H1 (cell line): ENCODE measurements around the gene VPS52. TPM values are rescaled to one million over a fixed set of nuclear protein-coding genes. Genes with fewer than 3 reads are reported as not detected.

Experiments
- CTCF ChIA-PET: fragments of 300-600 bp; sonication (Branson Sonifier 250); formaldehyde crosslinking; loops from one replicate; lab custom pipeline; 2021; ENCODE audit not compliant: partially characterized antibody; lab: Charles Lee
- POLR2A ChIA-PET: fragments of 300-600 bp; sonication (Branson Sonifier 250); formaldehyde crosslinking; loops from one replicate; lab custom pipeline; 2021; ENCODE audit warnings: inconsistent platforms; ENCODE audit not compliant: partially characterized antibody; lab: Charles Lee
- DNase-seq, 2 experiments: peaks; one replicate each; pipeline versions ENCODE4 v3.0.0 to v3.0.0-alpha.2; 2010 to 2022; ENCODE audit warnings: low spot score in 2 of 2, low read depth in 1 of 2, mixed read lengths in 1 of 2
- FAIRE-seq: peaks from 2 replicates; lab custom pipeline; 2011; peaks lifted over from hg19 to GRCh38; lab: Jason Lieb, UNC
- H2AFZ ChIP-seq: 2 replicates; pipeline ENCODE4 v1.8.1; 2012; ENCODE audit warnings: low read length, inconsistent platforms
- H2AK5ac ChIP-seq: 2 replicates; pipeline ENCODE4 v1.6.1; 2013; ENCODE audit warnings: low read depth, low read length
- H2BK120ac ChIP-seq: replicated peaks from 2 replicates; pipeline ENCODE3; 2013; ENCODE audit warnings: low read depth, low read length, inconsistent platforms
- H2BK12ac ChIP-seq: 2 replicates; pipeline ENCODE4 v1.6.1; 2013; ENCODE audit warnings: low read depth, low read length
- H2BK15ac ChIP-seq: 2 replicates; pipeline ENCODE4 v1.6.1; 2013; ENCODE audit warnings: low read length
- H2BK20ac ChIP-seq: 2 replicates; pipeline ENCODE4 v1.6.1; 2013; ENCODE audit warnings: low read length
- H2BK5ac ChIP-seq: 2 replicates; pipeline ENCODE4 v1.6.1; 2013; ENCODE audit warnings: low read depth, low read length
- H3K14ac ChIP-seq: 2 replicates; pipeline ENCODE4 v1.6.1; 2013; ENCODE audit warnings: inconsistent platforms; ENCODE audit not compliant: insufficient read length
- H3K18ac ChIP-seq: 2 replicates; pipeline ENCODE4 v1.6.1; 2013; ENCODE audit warnings: low read length; ENCODE audit errors: extremely low read depth
- H3K23ac ChIP-seq: 2 replicates; pipeline ENCODE4 v1.6.1; 2013; ENCODE audit warnings: inconsistent platforms; ENCODE audit not compliant: insufficient read length
- H3K23me2 ChIP-seq: 2 replicates; pipeline ENCODE4 v1.6.1; 2013; ENCODE audit warnings: low read depth, low read length
- H3K27ac ChIP-seq: 2 replicates; pipeline ENCODE4 v1.6.1; 2011; ENCODE audit warnings: low read depth, low read length, inconsistent platforms
- H3K27me3 ChIP-seq, 4 experiments: replicated peaks in 1 of 4; 1 replicate in 1 of 4; 2 replicates in 3 of 4; pipeline versions ENCODE4 v1.6.1 to v1.8.1; 2011 to 2013; ENCODE audit warnings: low read length in 3 of 4, mild to moderate bottlenecking in 3 of 4, inconsistent platforms in 2 of 4, mixed read lengths in 2 of 4, moderate library complexity in 1 of 4; ENCODE audit not compliant: control insufficient read depth in 3 of 4, insufficient read depth in 3 of 4; ENCODE audit errors: extremely low read depth in 1 of 4
- H3K36me3 ChIP-seq, 4 experiments: 2 replicates each; pipeline versions ENCODE4 v1.6.1 to v1.8.1; 2011 to 2013; ENCODE audit warnings: mild to moderate bottlenecking in 4 of 4, low read length in 3 of 4, moderate library complexity in 2 of 4, control low read depth in 1 of 4, inconsistent platforms in 1 of 4; ENCODE audit not compliant: insufficient read depth in 4 of 4, control insufficient read depth in 2 of 4
- H3K4ac ChIP-seq: replicated peaks from 2 replicates; pipeline ENCODE3; 2013; ENCODE audit warnings: low read length, low read depth, mixed read lengths, inconsistent platforms; ENCODE audit not compliant: insufficient read length
- H3K4me1 ChIP-seq, 4 experiments: replicated peaks in 1 of 4; 1 replicate in 1 of 4; 2 replicates in 3 of 4; pipeline versions ENCODE4 v1.6.1 to v1.8.1; 2011 to 2013; ENCODE audit warnings: low read length in 3 of 4, inconsistent platforms in 2 of 4, mixed read lengths in 1 of 4; ENCODE audit not compliant: insufficient read depth in 4 of 4, control insufficient read depth in 3 of 4
- H3K4me2 ChIP-seq, 2 experiments: 2 replicates each; pipeline versions ENCODE4 v1.6.1 to v1.8.1; 2011 to 2013; ENCODE audit warnings: low read depth in 2 of 2, low read length in 2 of 2, control low read depth in 1 of 2, inconsistent platforms in 1 of 2, mild to moderate bottlenecking in 1 of 2; ENCODE audit not compliant: insufficient read depth in 1 of 2
- H3K4me3 ChIP-seq, 4 experiments: fragments of 200-600, 300-600 bp in 1 of 4; sonication (generic), shearing (Covaris generic), sonication (Bioruptor Twin) in 1 of 4; 2 replicates each; pipeline versions ENCODE4 v1.5.1 to v1.8.1; 2011 to 2016; ENCODE audit warnings: low read length in 4 of 4, low read depth in 3 of 4, control low read depth in 2 of 4, inconsistent platforms in 2 of 4, mild to moderate bottlenecking in 2 of 4, mixed read lengths in 1 of 4, moderate library complexity in 1 of 4; ENCODE audit not compliant: insufficient read depth in 2 of 4; ENCODE audit errors: extremely low read depth in 1 of 4
- H3K56ac ChIP-seq: replicated peaks from 2 replicates; pipeline ENCODE3; 2013; ENCODE audit warnings: low read depth, mild to moderate bottlenecking, mixed read lengths, low read length, inconsistent platforms; ENCODE audit not compliant: insufficient read length
- H3K79me1 ChIP-seq: 2 replicates; pipeline ENCODE4 v1.6.1; 2013; ENCODE audit warnings: low read depth, low read length, control low read depth
- H3K79me2 ChIP-seq, 2 experiments: 2 replicates each; pipeline versions ENCODE4 v1.6.1 to v1.8.1; 2012 to 2013; ENCODE audit warnings: low read length in 2 of 2, mild to moderate bottlenecking in 2 of 2, inconsistent platforms in 1 of 2; ENCODE audit not compliant: insufficient read depth in 2 of 2, control insufficient read depth in 1 of 2
- H3K9ac ChIP-seq, 4 experiments: replicated peaks in 1 of 4; 1 replicate in 1 of 4; 2 replicates in 3 of 4; pipeline versions ENCODE4 v1.6.1 to v1.8.1; 2011 to 2013; ENCODE audit warnings: low read depth in 3 of 4, low read length in 3 of 4, control low read depth in 2 of 4, mild to moderate bottlenecking in 2 of 4, moderate library complexity in 2 of 4, inconsistent platforms in 1 of 4; ENCODE audit errors: extremely low read depth in 1 of 4
- H3K9me3 ChIP-seq, 2 experiments: 2 replicates each; pipeline versions ENCODE4 v1.6.1 to v1.8.1; 2012 to 2013; ENCODE audit warnings: mild to moderate bottlenecking in 2 of 2, moderate library complexity in 2 of 2, control low read depth in 1 of 2, inconsistent platforms in 1 of 2, low read depth in 1 of 2, low read length in 1 of 2, mixed read lengths in 1 of 2; ENCODE audit not compliant: insufficient read depth in 2 of 2
- H4K20me1 ChIP-seq, 2 experiments: replicated peaks in 1 of 2; 2 replicates each; pipeline versions ENCODE3 to v1.8.1; 2011 to 2013; ENCODE audit warnings: inconsistent platforms in 2 of 2, low read length in 2 of 2, mild to moderate bottlenecking in 1 of 2; ENCODE audit not compliant: insufficient read depth in 2 of 2, control insufficient read depth in 1 of 2
- H4K5ac ChIP-seq: 2 replicates; pipeline ENCODE4 v1.6.1; 2013; ENCODE audit warnings: low read length, low read depth, mixed read lengths, inconsistent platforms; ENCODE audit not compliant: insufficient read length
- H4K8ac ChIP-seq: 2 replicates; pipeline ENCODE4 v1.8.0; 2013; ENCODE audit warnings: mild to moderate bottlenecking, moderate library complexity, low read length, inconsistent platforms; ENCODE audit not compliant: insufficient read depth; ENCODE audit errors: extremely low read depth
- H4K91ac ChIP-seq: replicated peaks from 2 replicates; pipeline ENCODE3; 2013; ENCODE audit warnings: low read length, mixed read lengths, inconsistent platforms; ENCODE audit not compliant: insufficient read length
- CTCF ChIP-seq, 3 experiments: IDR thresholded peaks; 1 replicate in 2 of 3; 2 replicates in 1 of 3; pipeline versions ENCODE4 v1.5.1 to v1.6.1; 2011; ENCODE audit warnings: low read length in 3 of 3, mild to moderate bottlenecking in 3 of 3, inconsistent platforms in 2 of 3, low read depth in 1 of 3, moderate library complexity in 1 of 3; ENCODE audit not compliant: insufficient read depth in 1 of 3; ENCODE audit errors: control extremely low read depth in 1 of 3
- EP300 ChIP-seq, 2 experiments: IDR thresholded peaks; 1 replicate in 1 of 2; 2 replicates in 1 of 2; pipeline ENCODE4 v1.6.1; 2011 to 2012; ENCODE audit warnings: low read depth in 2 of 2, low read length in 2 of 2, mild to moderate bottlenecking in 2 of 2, borderline replicate concordance in 1 of 2, inconsistent platforms in 1 of 2, moderate library complexity in 1 of 2
- GTF2F1 ChIP-seq: IDR thresholded peaks from 2 replicates; pipeline ENCODE4 v1.6.1; 2012; ENCODE audit warnings: low read depth, low read length, improper control_type of control experiment, borderline replicate concordance
- HDAC6 ChIP-seq: IDR thresholded peaks from one replicate; pipeline ENCODE4 v1.7.1; 2012; ENCODE audit warnings: low read depth, mild to moderate bottlenecking, inconsistent platforms, low read length, moderate library complexity
- KDM5A ChIP-seq: fragments of 200-600 bp; IDR thresholded peaks from 2 replicates; pipeline ENCODE4 v1.7.1; 2012; ENCODE audit warnings: mild to moderate bottlenecking, low read length, inconsistent platforms, mixed read lengths
- NRF1 ChIP-seq: IDR thresholded peaks from 2 replicates; pipeline ENCODE4 v1.6.1; 2011; ENCODE audit warnings: mild to moderate bottlenecking, low read depth, low read length, improper control_type of control experiment
- RAD21 ChIP-seq, 2 experiments: IDR thresholded peaks in 1 of 2; conservative IDR thresholded peaks in 1 of 2; 2 replicates each; pipeline ENCODE4 v1.6.1; 2011; ENCODE audit warnings: low read depth in 2 of 2, low read length in 2 of 2, improper control_type of control experiment in 1 of 2, inconsistent platforms in 1 of 2, mild to moderate bottlenecking in 1 of 2, moderate library complexity in 1 of 2
- SIRT6 ChIP-seq: IDR thresholded peaks from one replicate; pipeline ENCODE4 v1.7.1; 2012; ENCODE audit warnings: low read length, inconsistent platforms
- SRF ChIP-seq: IDR thresholded peaks from 2 replicates; pipeline ENCODE4 v1.6.1; 2011; ENCODE audit warnings: mild to moderate bottlenecking, low read depth, low read length, moderate library complexity
- WGBS, 2 experiments: shearing (Covaris generic) in 1 of 2; methylation state at CpG; one replicate each; pipeline versions ENCODE4 v1.1.6 to v1.1.7; 2013 to 2015; ENCODE audit warnings: low lambda C conversion rate in 2 of 2, mixed read lengths in 2 of 2, inconsistent platforms in 1 of 2, low coverage in 1 of 2, missing lambda C conversion rate in 1 of 2; ENCODE audit not compliant: insufficient replicate concordance in 2 of 2, insufficient coverage in 1 of 2, insufficient read length in 1 of 2; ENCODE audit errors: extremely low coverage in 1 of 2, missing lambda C conversion rate in 1 of 2; 5-methylcytosine and 5-hydroxymethylcytosine counted together
- polyA plus RNA-seq, 7 experiments: library from polyadenylated mRNA; depleted of rRNA in 3 of 7; stranded (reverse) in 5 of 7; unstranded in 2 of 7; fragments of >200 nt in 5 of 7; fragments of 200-250 nt in 2 of 7; gene quantifications; 1 replicate in 5 of 7; 2 replicates in 1 of 7; 4 replicates in 1 of 7; pipeline versions ENCODE4 v1.2.1 to v1.2.3, GENCODE V29; 2011 to 2013; ENCODE audit warnings: missing spikeins in 2 of 7, mixed read lengths in 2 of 7
- total RNA-seq: library from RNA; stranded (reverse); fragmentation: NEBNext Ultra II Directional; extraction: Animal tissue kit (Norgen Biotek cat#: 25700); gene quantifications from 2 replicates; pipeline ENCODE4 v1.2.1, GENCODE V29; 2021
- TF ChIP-seq, protein P1 (sequence below): IDR thresholded peaks from 2 replicates; pipeline ENCODE4 v1.6.1; 2011; ENCODE audit warnings: low read depth, mild to moderate bottlenecking, low read length; ENCODE audit not compliant: insufficient read depth

Gene VPS52
- total and polyA plus RNA-seq, 2 of the 8 experiments (the other 6 are each of a cell fraction or from before 2014, with no cell fraction given): 36.5 to 86.3 TPM

GRCh38 chr6:33254591-33254990 is 17.1 kb downstream of the VPS52 start:
- POLR2A ChIA-PET: interaction anchor here (1.0 to 3.9 kb wide), 7 partner anchors 8 to 283 kb away, joined by 3 to 25 read pairs (median 4); partner anchors contain the start of genes B3GALT4, RPS18 and VPS52
- no peak overlapping the region for H4K5ac ChIP-seq
- H4K91ac ChIP-seq: no peak overlapping the region
- no peaks in the 10 kb centered on the region for H3K79me1 ChIP-seq
- FAIRE-seq: no peak
- H2BK5ac ChIP-seq: no peak overlapping the region
- DNase-seq: no peak
- no peak overlapping the region for H2BK15ac ChIP-seq
- no peak overlapping the region for H2BK120ac ChIP-seq
- no peak overlapping the region for H3K56ac ChIP-seq
- no peak overlapping the region for H4K8ac ChIP-seq
- no peak overlapping the region for H2AFZ ChIP-seq
- no peak overlapping the region for H3K9ac ChIP-seq
- H2BK20ac ChIP-seq: no peak overlapping the region
- no peaks in the 10 kb centered on the region for H4K20me1 ChIP-seq
- H3K4me2 ChIP-seq: no peak overlapping the region
- WGBS, 2 experiments: 100% methylated on average over 4 of the region's 4 CpGs; no CpG with 5 or more reads in 1 of the 2 experiments
- H3K4me1 ChIP-seq: peaks cover 0 to 4% (median 2%) of the 10 kb centered on the region in 4 experiments; a peak in 1 of 7 replicates
- H3K4me3 ChIP-seq: no peak overlapping the region
- H3K36me3 ChIP-seq: peaks cover 0 to 3% (median under 1%) of the 10 kb centered on the region in 4 experiments; a peak in 2 of 8 replicates
- no peaks in the 10 kb centered on the region for H3K27me3 ChIP-seq
- no peak overlapping the region for H3K23ac ChIP-seq
- no peak overlapping the region for H3K14ac ChIP-seq
- H3K79me2 ChIP-seq: no peaks in the 10 kb centered on the region
- peaks cover 3% of the 10 kb centered on the region; the same call in 1 of the 2 replicates for H3K23me2 ChIP-seq
- no peak overlapping the region for H3K4ac ChIP-seq
- CTCF ChIA-PET: interaction anchor here (0.7 to 1.3 kb wide), 4 partner anchors 9 to 182 kb away, joined by 3 read pairs; no protein-coding TSS in a partner anchor
- H3K27ac ChIP-seq: no peak overlapping the region
- H3K18ac ChIP-seq: no peak overlapping the region
- no peak overlapping the region for H2BK12ac ChIP-seq
- H2AK5ac ChIP-seq: no peak overlapping the region
- H3K9me3 ChIP-seq: 0 out of 4 replicates have a peak, but pooled peaks cover 0 to 2% of the 10 kb centered on the region in 2 experiments
- no peak for TF ChIP-seq RAD21 (IDR thresholded peaks at IDR 0.05 in 1 of 2, conservative IDR thresholded peaks at IDR 0.05 in 1 of 2; ENCODE audit: low read depth in 2 of 2, low read length in 2 of 2)
- no peak for TF ChIP-seq EP300 (IDR thresholded peaks at IDR 0.05; ENCODE audit: borderline replicate concordance in 1 of 2, low read depth in 2 of 2, low read length in 2 of 2)
- TF ChIP-seq SRF: no peak
- TF ChIP-seq KDM5A: no peak
- TF ChIP-seq, protein P1, sequence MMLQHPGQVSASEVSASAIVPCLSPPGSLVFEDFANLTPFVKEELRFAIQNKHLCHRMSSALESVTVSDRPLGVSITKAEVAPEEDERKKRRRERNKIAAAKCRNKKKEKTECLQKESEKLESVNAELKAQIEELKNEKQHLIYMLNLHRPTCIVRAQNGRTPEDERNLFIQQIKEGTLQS: no peak
- TF ChIP-seq NRF1: no peak
- no peak for TF ChIP-seq GTF2F1
- no peak for TF ChIP-seq HDAC6
- no peak for TF ChIP-seq CTCF (IDR thresholded peaks at IDR 0.05; ENCODE audit: control extremely low read depth in 1 of 3, insufficient read depth in 1 of 3, low read depth in 1 of 3, low read length in 3 of 3)
- TF ChIP-seq SIRT6: no peak
